SK-N-SH (cell line): ENCODE measurements around the gene SLC23A1. TPM values are rescaled to one million over a fixed set of nuclear protein-coding genes. Genes with fewer than 3 reads are reported as not detected.
A peak's percentile ranks its signal among the peaks of the same experiment; 100 is the strongest.

Experiments used
- CTCF ChIA-PET: fragments of 300-600, 350-600 bp; formaldehyde crosslinking; extraction: SDS; loops from one replicate; lab custom pipeline; 2021; lab: Yijun Ruan, JAX
- POLR2A ChIA-PET: fragments of 350-600 bp; sonication (Branson Sonifier 250); formaldehyde crosslinking; extraction: SDS; loops from one replicate; lab custom pipeline; 2020; ENCODE audit warnings: antibody characterized with exemption, inconsistent platforms; lab: Yijun Ruan, JAX
- DNase-seq: peaks from one replicate; pipeline ENCODE4 v3.0.0; 2012
- H2AFZ ChIP-seq: fragments of 200-600 bp; sonication (generic); 2 replicates; pipeline ENCODE4 v1.8.1; 2016; ENCODE audit warnings: antibody characterized with exemption, mild to moderate bottlenecking, low read depth
- H3F3A ChIP-seq: fragments of 200-600 bp; sonication (generic); replicated peaks from 2 replicates; pipeline ENCODE3; 2016; ENCODE audit warnings: antibody characterized with exemption, mild to moderate bottlenecking; ENCODE audit not compliant: insufficient read depth
- H3K27ac ChIP-seq, 2 experiments: fragments of 200-500 bp in 1 of 2; fragments of 200-600 bp in 1 of 2; sonication (Bioruptor generic) in 1 of 2; sonication (generic), shearing (Covaris generic) in 1 of 2; 2 replicates each; pipeline versions ENCODE4 v1.5.1 to v1.6.1; 2014 to 2016; ENCODE audit warnings: low read depth in 2 of 2, inconsistent platforms in 1 of 2, low read length in 1 of 2, mild to moderate bottlenecking in 1 of 2, mixed read lengths in 1 of 2
- H3K27me3 ChIP-seq: fragments of 200-600 bp; sonication (generic), shearing (Covaris generic); 2 replicates; pipeline ENCODE4 v1.6.1; 2016; ENCODE audit warnings: mixed run types; ENCODE audit not compliant: insufficient read depth
- H3K36me3 ChIP-seq, 2 experiments: fragments of 200-500 bp in 1 of 2; fragments of 200-600 bp in 1 of 2; sonication (Bioruptor generic) in 1 of 2; sonication (generic) in 1 of 2; replicated peaks in 1 of 2; 2 replicates each; pipeline versions ENCODE3 to v1.5.1; 2014 to 2016; ENCODE audit warnings: low read length in 1 of 2, mild to moderate bottlenecking in 1 of 2; ENCODE audit not compliant: insufficient read depth in 2 of 2, control insufficient read depth in 1 of 2
- H3K4me1 ChIP-seq, 2 experiments: fragments of 200-500 bp in 1 of 2; fragments of 200-600 bp in 1 of 2; sonication (Bioruptor generic) in 1 of 2; sonication (generic), shearing (Covaris generic) in 1 of 2; 2 replicates each; pipeline versions ENCODE4 v1.5.1 to v1.6.1; 2014 to 2016; ENCODE audit warnings: low read depth in 1 of 2, low read length in 1 of 2, mixed run types in 1 of 2; ENCODE audit not compliant: insufficient read depth in 2 of 2, control insufficient read depth in 1 of 2
- H3K4me2 ChIP-seq: fragments of 200-600 bp; sonication (generic), shearing (Covaris generic); 2 replicates; pipeline ENCODE4 v1.6.1; 2017; ENCODE audit warnings: mixed run types
- H3K4me3 ChIP-seq, 2 experiments: fragments of 200-500 bp in 1 of 2; fragments of 200-600 bp in 1 of 2; sonication (Bioruptor generic) in 1 of 2; sonication (generic), shearing (Covaris generic) in 1 of 2; 2 replicates each; pipeline versions ENCODE4 v1.5.1 to v1.8.1; 2014 to 2016; ENCODE audit warnings: low read depth in 2 of 2, inconsistent platforms in 1 of 2, low read length in 1 of 2, mild to moderate bottlenecking in 1 of 2, mixed read lengths in 1 of 2, moderate library complexity in 1 of 2
- H3K79me2 ChIP-seq: fragments of 200-600 bp; sonication (generic); 2 replicates; pipeline ENCODE4 v1.8.1; 2017; ENCODE audit warnings: mild to moderate bottlenecking; ENCODE audit not compliant: insufficient read depth
- H3K9ac ChIP-seq: fragments of 200-600 bp; sonication (generic); 2 replicates; pipeline ENCODE4 v1.6.1; 2017; ENCODE audit warnings: mixed run types
- H3K9me2 ChIP-seq: fragments of 200-600 bp; sonication (generic); 2 replicates; pipeline ENCODE4 v1.6.1; 2017; ENCODE audit warnings: mixed run types
- H3K9me3 ChIP-seq: fragments of 200-600 bp; sonication (generic); 2 replicates; pipeline ENCODE4 v1.6.1; 2017; ENCODE audit warnings: mixed run types, mild to moderate bottlenecking, moderate library complexity
- H4K20me1 ChIP-seq: fragments of 200-600 bp; sonication (generic); 2 replicates; pipeline ENCODE4 v1.6.1; 2017; ENCODE audit warnings: mild to moderate bottlenecking, mixed run types; ENCODE audit not compliant: insufficient read depth
- EP300 ChIP-seq, 2 experiments: IDR thresholded peaks; 2 replicates each; pipeline versions ENCODE4 v1.4.0 to v1.6.1; 2012; ENCODE audit warnings: borderline replicate concordance in 1 of 2, low read depth in 1 of 2, low read length in 1 of 2
- EZH2phosphoT487 ChIP-seq: fragments of 200-600 bp; sonication (generic); IDR thresholded peaks from 2 replicates; pipeline ENCODE4 v1.6.1; 2017; ENCODE audit warnings: low read depth, mixed run types, mild to moderate bottlenecking, antibody characterized with exemption, moderate library complexity, borderline replicate concordance
- FOSL2 ChIP-seq: IDR thresholded peaks from 2 replicates; pipeline ENCODE4 v1.4.0; 2012; ENCODE audit warnings: low read depth, mild to moderate bottlenecking, moderate library complexity, borderline replicate concordance
- FOXJ3 ChIP-seq: sonication (generic); formaldehyde crosslinking; IDR thresholded peaks from 2 replicates; pipeline ENCODE4 v1.5.1; 2020; ENCODE audit warnings: mild to moderate bottlenecking, missing genetic modification reagents
- FOXM1 ChIP-seq: IDR thresholded peaks from 2 replicates; pipeline ENCODE4 v1.4.0; 2012; ENCODE audit warnings: low read depth, mild to moderate bottlenecking
- GABPA ChIP-seq: IDR thresholded peaks from 2 replicates; pipeline ENCODE4 v1.4.0; 2012; ENCODE audit warnings: low read depth, mild to moderate bottlenecking
- JUND ChIP-seq: IDR thresholded peaks from 2 replicates; pipeline ENCODE4 v1.4.0; 2012
- MEF2A ChIP-seq: IDR thresholded peaks from 2 replicates; pipeline ENCODE4 v1.4.0; 2012; ENCODE audit warnings: low read depth, borderline replicate concordance
- MXI1 ChIP-seq: IDR thresholded peaks from 2 replicates; pipeline ENCODE4 v1.6.1; 2012; ENCODE audit warnings: mild to moderate bottlenecking, low read depth, low read length, improper control_type of control experiment
- NRF1 ChIP-seq: IDR thresholded peaks from 2 replicates; pipeline ENCODE4 v1.6.1; 2012; ENCODE audit warnings: low read depth, mild to moderate bottlenecking, low read length
- POLR2AphosphoS5 ChIP-seq: IDR thresholded peaks from 2 replicates; pipeline ENCODE4 v1.6.1; 2012; ENCODE audit warnings: low read depth, low read length
- RCOR1 ChIP-seq: fragments of 150-350 bp; IDR thresholded peaks from 2 replicates; pipeline ENCODE4 v1.6.1; 2017; ENCODE audit warnings: antibody characterized with exemption, low read length
- RXRA ChIP-seq: IDR thresholded peaks from 2 replicates; pipeline ENCODE4 v1.4.0; 2012; ENCODE audit warnings: low read depth, mild to moderate bottlenecking, borderline replicate concordance
- WGBS: methylation state at CpG from one replicate; pipeline ENCODE4 v1.1.6; 2017; ENCODE audit warnings: low lambda C conversion rate; 5-methylcytosine and 5-hydroxymethylcytosine counted together
- polyA plus RNA-seq, 3 experiments: library from polyadenylated mRNA; depleted of rRNA; stranded (reverse); fragments of >200 nt; gene quantifications; 2 replicates each; pipeline ENCODE4 v1.2.3, GENCODE V29; 2012
- TF ChIP-seq, protein P1 (sequence below): IDR thresholded peaks from 2 replicates; pipeline ENCODE4 v1.4.0; 2012; ENCODE audit warnings: low read depth
- TF ChIP-seq, protein P2 (sequence below): IDR thresholded peaks from 2 replicates; pipeline ENCODE4 v1.4.0; 2012; ENCODE audit warnings: low read depth, borderline replicate concordance
- TF ChIP-seq, protein P3 (sequence below): IDR thresholded peaks from 2 replicates; pipeline ENCODE4; 2012
- TF ChIP-seq, protein P4 (sequence below): fragments of 150-350 bp; IDR thresholded peaks from 2 replicates; pipeline ENCODE4 v1.6.1; 2017; ENCODE audit warnings: antibody characterized with exemption, low read length, low read depth, borderline replicate concordance
- TF ChIP-seq, protein P5 (sequence below): fragments of 150-350 bp; IDR thresholded peaks from 2 replicates; pipeline ENCODE4 v1.6.1; 2016; ENCODE audit warnings: mild to moderate bottlenecking, low read depth, low read length
- TF ChIP-seq, protein P6 (sequence below): fragments of 200-600 bp; sonication (generic); IDR thresholded peaks from 2 replicates; pipeline ENCODE4 v1.6.1; 2017; ENCODE audit warnings: antibody characterized with exemption, mild to moderate bottlenecking, moderate library complexity

The SLC23A1 gene
- polyA plus RNA-seq, 1 of the 3 experiments (the other 2 are of a cell fraction), result not detected

DNA sequence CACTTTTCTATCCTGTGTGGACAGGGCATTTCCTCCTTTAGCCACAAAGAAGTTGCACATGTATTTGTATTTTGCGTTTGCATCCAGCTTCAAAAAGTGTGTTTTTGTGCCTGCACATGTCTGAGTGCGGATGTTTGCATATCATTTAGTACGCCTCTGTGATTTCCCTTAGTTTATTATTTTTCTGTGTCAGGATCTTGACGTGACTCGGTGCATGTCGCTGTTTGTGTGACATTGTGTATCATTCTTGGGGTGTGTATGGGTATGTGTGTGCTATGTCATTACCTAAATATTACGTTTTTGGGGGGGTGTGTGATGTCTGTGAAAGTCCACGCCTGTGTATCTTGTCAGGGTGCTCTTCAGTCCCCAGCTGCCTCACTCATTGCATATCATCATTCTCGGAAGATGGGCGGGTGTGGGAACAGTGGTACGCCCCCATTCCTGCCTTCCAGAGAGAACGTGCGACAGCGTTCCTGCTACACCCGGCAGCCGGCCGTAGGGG lies 41.9 kb downstream of the SLC23A1 start:
- POLR2A ChIA-PET, result interaction anchor here (0.7 to 1.8 kb wide), 7 partner anchors 39 to 1163 kb away, joined by 3 to 34 read pairs (median 3); partner anchors contain the start of genes HSPA9 and MATR3
- TF ChIP-seq EP300 (IDR thresholded peaks at IDR 0.05; ENCODE audit: borderline replicate concordance in 1 of 2, low read depth in 1 of 2, low read length in 1 of 2) (no peak), FOSL2 (no peak), MXI1 (no peak), FOXJ3 (CRISPR knock-in tag) (no peak), EZH2phosphoT487 (no peak), MEF2A (no peak), NRF1 (no peak), GABPA (no peak), FOXM1 (no peak), RCOR1 (no peak), JUND (no peak), POLR2AphosphoS5 (no peak), RXRA (no peak)
- TF ChIP-seq, protein P1, sequence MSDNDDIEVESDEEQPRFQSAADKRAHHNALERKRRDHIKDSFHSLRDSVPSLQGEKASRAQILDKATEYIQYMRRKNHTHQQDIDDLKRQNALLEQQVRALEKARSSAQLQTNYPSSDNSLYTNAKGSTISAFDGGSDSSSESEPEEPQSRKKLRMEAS, result no peak
- TF ChIP-seq, protein P2, sequence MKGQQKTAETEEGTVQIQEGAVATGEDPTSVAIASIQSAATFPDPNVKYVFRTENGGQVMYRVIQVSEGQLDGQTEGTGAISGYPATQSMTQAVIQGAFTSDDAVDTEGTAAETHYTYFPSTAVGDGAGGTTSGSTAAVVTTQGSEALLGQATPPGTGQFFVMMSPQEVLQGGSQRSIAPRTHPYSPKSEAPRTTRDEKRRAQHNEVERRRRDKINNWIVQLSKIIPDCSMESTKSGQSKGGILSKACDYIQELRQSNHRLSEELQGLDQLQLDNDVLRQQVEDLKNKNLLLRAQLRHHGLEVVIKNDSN, result no peak
- TF ChIP-seq, protein P3, sequence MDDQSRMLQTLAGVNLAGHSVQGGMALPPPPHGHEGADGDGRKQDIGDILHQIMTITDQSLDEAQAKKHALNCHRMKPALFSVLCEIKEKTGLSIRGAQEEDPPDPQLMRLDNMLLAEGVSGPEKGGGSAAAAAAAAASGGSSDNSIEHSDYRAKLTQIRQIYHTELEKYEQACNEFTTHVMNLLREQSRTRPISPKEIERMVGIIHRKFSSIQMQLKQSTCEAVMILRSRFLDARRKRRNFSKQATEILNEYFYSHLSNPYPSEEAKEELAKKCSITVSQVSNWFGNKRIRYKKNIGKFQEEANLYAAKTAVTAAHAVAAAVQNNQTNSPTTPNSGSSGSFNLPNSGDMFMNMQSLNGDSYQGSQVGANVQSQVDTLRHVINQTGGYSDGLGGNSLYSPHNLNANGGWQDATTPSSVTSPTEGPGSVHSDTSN, result no peak
- TF ChIP-seq, protein P4, sequence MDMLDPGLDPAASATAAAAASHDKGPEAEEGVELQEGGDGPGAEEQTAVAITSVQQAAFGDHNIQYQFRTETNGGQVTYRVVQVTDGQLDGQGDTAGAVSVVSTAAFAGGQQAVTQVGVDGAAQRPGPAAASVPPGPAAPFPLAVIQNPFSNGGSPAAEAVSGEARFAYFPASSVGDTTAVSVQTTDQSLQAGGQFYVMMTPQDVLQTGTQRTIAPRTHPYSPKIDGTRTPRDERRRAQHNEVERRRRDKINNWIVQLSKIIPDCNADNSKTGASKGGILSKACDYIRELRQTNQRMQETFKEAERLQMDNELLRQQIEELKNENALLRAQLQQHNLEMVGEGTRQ, result no peak
- TF ChIP-seq, protein P5, sequence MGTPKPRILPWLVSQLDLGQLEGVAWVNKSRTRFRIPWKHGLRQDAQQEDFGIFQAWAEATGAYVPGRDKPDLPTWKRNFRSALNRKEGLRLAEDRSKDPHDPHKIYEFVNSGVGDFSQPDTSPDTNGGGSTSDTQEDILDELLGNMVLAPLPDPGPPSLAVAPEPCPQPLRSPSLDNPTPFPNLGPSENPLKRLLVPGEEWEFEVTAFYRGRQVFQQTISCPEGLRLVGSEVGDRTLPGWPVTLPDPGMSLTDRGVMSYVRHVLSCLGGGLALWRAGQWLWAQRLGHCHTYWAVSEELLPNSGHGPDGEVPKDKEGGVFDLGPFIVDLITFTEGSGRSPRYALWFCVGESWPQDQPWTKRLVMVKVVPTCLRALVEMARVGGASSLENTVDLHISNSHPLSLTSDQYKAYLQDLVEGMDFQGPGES, result no peak
- TF ChIP-seq, protein P6, sequence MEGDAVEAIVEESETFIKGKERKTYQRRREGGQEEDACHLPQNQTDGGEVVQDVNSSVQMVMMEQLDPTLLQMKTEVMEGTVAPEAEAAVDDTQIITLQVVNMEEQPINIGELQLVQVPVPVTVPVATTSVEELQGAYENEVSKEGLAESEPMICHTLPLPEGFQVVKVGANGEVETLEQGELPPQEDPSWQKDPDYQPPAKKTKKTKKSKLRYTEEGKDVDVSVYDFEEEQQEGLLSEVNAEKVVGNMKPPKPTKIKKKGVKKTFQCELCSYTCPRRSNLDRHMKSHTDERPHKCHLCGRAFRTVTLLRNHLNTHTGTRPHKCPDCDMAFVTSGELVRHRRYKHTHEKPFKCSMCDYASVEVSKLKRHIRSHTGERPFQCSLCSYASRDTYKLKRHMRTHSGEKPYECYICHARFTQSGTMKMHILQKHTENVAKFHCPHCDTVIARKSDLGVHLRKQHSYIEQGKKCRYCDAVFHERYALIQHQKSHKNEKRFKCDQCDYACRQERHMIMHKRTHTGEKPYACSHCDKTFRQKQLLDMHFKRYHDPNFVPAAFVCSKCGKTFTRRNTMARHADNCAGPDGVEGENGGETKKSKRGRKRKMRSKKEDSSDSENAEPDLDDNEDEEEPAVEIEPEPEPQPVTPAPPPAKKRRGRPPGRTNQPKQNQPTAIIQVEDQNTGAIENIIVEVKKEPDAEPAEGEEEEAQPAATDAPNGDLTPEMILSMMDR, result no peak
- no peaks in the 10 kb centered on the region for H3K9me3 ChIP-seq
- peak overlapping the region; percentile 48; the same call in 1 of the 2 replicates for H3K9ac ChIP-seq
- peaks cover 0 to 5% of the 10 kb centered on the region in 2 experiments; a peak in 2 of 4 replicates for H3K4me1 ChIP-seq
- 6% methylated on average over 15 of the region's 17 CpGs for WGBS
- peak overlapping the region; percentile 51; the same call in 1 of the 2 replicates for H2AFZ ChIP-seq
- H3F3A ChIP-seq, result peaks cover 30% of the 10 kb centered on the region
- no peak for DNase-seq
- H3K4me2 ChIP-seq, result peak overlapping the region; percentile 97
- H3K79me2 ChIP-seq, result peaks cover 43% of the 10 kb centered on the region
- H4K20me1 ChIP-seq, result peaks cover 39% of the 10 kb centered on the region
- H3K9me2 ChIP-seq, result no peaks in the 10 kb centered on the region
- CTCF ChIA-PET, result interaction anchor here (0.8 to 2.1 kb wide), 11 partner anchors 9 to 762 kb away, joined by 3 to 14 read pairs (median 4); partner anchors contain the start of gene MATR3
- H3K27me3 ChIP-seq, result no peaks in the 10 kb centered on the region
- H3K27ac ChIP-seq, result peak overlapping the region in 1 of 2 experiments; percentile 99; a peak in 2 of 4 replicates
- peak overlapping the region; percentile 93 to 96 for H3K4me3 ChIP-seq
- H3K36me3 ChIP-seq, result peaks cover 0 to 7% of the 10 kb centered on the region in 2 experiments
